Measurements from ENCODE around the gene HID1.
"Not testable (repeated sequence)": the region's sequence is repeated elsewhere in the genome, so short reads cannot be mapped to it uniquely, and the experiment has no call there.

The HID1 gene, protein sequence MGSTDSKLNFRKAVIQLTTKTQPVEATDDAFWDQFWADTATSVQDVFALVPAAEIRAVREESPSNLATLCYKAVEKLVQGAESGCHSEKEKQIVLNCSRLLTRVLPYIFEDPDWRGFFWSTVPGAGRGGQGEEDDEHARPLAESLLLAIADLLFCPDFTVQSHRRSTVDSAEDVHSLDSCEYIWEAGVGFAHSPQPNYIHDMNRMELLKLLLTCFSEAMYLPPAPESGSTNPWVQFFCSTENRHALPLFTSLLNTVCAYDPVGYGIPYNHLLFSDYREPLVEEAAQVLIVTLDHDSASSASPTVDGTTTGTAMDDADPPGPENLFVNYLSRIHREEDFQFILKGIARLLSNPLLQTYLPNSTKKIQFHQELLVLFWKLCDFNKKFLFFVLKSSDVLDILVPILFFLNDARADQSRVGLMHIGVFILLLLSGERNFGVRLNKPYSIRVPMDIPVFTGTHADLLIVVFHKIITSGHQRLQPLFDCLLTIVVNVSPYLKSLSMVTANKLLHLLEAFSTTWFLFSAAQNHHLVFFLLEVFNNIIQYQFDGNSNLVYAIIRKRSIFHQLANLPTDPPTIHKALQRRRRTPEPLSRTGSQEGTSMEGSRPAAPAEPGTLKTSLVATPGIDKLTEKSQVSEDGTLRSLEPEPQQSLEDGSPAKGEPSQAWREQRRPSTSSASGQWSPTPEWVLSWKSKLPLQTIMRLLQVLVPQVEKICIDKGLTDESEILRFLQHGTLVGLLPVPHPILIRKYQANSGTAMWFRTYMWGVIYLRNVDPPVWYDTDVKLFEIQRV

DNA sequence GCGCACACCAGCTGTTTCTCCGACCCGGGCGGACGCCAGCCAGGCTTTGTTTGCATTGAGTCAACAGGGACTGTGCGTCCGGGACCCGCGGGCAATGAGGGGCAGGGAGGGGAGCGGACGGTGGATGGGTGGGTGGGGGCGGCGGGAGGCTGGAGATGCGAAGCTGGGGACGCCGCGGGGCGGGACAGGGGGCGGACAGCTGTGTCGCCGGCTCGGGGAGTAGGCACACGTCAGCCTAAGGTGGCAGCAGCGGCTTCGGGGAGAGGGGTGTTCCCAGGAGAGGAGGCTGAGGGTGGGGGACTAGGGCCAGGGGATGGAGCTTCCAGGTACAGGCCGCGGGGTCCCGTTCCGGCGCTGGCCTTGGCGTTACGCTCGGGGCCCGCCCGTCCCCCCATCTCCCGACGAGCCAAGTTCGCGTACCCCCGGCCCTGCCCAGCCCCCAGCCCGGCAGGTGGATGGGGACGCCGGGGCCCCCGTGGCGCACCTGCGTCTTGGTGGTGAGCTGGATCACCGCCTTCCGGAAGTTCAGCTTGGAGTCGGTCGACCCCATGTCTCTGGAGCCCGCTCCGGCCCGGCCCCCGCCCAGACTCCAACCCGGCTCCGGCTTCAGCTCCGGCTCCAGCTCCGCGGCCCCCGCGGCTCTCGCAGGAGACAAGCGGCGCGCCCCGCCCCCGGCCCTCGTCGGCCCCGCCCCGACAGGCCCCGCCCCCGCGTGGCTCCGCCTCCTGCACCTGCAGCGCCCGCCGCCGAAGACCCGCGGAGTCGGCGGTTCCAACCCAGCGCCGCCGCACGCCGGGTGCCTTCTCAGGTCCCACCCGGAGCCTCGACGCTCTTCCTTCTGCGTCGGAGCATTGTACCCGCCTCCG lies at the start of gene HID1:
TSS of gene HID1 (minus strand) at position 653 of the 866 bp plus-strand sequence. CDS start at position 550, 103 bp downstream.
- peak; percentile 53 to 82 for DNase-seq

DNA sequence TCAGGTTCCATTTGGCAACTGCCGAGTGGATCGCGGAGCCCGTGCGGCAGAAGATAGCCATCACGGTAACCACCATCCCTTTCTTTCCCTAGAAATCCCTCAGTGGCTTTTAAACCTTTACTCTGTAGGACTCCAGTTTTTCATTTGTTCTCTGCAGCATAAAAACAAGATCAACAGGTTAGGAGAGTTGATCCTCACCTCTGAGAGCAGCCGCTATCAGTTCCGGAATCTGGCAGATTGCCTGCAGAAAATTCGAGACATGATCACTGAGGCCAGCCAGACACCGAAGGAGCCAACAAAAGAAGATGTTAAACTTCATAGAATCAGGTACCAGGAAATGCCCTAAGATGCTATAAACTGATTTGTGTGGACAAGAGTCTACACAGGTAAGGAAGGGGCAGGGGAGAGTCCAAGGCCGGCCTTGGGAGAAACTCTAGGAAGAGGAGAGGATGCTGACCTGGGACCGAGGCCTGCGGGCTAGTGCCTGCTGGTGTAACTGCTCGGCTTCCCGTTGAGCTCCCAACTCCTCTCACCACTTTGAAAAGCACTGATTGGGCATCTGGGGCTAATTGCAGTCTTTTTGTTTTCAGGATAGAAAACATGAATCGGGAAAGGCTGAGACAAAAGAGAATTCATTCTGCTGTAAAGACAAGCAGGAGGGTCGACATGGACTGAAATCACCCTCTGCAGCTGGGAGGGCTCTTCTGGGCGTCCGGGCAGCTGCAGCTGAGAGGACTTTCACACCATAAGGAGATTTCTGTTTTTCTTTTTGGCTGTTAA lies 48.0 kb upstream of the HID1 start:
- no peak for DNase-seq

DNA sequence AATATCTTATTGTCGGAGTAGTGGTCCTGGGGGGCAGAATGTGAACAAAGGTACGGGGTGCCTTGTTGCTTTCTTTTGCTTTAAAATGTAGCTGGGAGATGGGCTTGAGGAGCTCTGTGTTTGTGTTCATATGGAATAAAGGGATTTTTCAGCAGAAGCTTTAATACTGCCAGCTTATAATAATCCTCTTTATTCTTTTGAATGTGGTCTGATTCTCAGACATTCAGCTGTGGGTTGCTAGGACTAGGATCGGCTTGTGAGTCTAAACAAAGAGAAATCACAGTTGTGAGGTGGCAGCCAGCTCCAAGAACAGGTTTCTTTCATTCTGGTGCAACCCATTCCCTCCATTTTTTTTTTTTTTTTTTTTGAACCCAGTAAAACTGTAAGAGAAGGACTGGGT lies 47.2 kb upstream of the HID1 start:
- no peak for DNase-seq

DNA sequence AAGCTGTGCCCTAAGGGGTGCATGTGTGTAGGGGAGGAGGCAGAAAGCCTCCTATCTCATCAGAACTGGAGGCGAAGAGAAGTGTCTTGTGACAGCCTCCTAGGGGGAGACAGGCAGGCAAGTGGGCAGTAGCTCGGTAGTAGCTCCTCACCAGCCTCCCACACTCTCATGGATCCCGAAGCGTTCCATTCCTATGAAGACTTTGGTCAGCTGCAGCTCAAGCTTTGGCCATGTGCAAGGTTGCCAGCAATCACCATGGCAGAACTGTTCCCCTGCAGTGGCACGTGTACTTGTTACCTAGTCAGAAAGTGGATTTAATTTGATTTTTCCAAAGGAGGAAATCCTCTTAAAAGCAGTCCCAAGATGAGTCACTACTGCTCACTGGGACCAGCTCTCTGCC lies 46.6 kb upstream of the HID1 start:
- DNase-seq = no peak

DNA sequence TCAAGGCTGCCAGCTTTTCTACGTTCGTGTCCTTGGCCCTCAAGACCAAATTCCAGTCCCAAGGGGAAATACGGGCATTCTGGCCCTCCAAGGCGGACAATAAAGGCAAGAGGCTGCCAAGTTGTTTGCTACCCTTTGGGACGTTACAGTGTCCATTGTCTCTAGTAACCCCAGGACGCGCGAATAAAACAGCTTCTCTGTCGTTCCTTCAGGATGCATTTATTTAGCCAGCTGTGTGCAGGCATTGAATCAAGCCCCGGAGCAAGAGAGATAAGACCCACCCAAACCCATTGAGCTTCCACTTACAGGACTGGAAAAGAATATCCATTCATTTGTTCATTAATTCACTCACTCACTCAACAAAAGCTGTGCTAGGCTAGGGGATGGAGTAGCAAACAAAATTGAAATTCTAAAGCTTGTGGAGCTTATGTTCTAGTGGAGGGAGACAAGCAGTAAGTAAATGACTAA lies 40.6 kb upstream of the HID1 start:
- DNase-seq = no peak

DNA sequence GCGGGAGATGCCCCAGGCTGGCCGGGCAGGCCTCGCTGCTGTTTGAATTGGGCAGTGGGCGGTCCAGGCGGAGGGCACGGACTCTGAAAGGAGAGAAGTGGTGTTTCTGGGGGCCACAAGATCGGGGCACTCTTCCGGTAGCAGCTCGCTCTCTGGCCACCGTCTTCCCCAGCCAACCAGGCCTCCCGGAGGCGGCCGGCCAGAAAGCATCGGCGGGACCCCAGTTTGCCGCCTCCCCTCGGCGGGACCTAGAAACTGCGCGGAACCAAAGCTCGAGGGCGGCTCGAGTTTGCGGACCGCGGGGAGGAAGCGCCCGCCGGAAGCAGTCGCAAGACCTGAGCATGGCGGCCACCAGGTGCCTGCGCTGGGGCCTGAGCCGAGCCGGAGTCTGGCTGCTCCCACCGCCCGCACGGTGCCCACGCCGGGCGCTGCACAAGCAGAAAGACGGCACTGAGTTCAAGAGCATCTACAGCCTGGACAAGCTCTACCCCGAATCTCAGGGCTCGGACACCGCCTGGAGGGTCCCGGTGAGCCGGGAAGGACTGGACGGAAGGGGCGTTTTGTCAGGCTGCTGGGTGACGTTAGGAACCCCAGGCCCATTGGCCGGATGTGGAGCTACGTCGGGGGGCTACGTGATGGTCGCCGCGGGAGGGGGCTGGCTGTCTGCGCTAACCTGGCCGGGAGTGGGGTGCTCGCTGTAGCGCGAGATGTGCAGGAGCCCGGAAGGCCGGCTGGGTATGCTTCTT lies 40.0 kb upstream of the HID1 start, which contains the start of gene MRPL58:
TSS of gene MRPL58 (plus strand) at position 325 of the 746 bp plus-strand sequence. CDS start at position 342, 17 bp downstream.
- peak; percentile 97 to 98 for DNase-seq

DNA sequence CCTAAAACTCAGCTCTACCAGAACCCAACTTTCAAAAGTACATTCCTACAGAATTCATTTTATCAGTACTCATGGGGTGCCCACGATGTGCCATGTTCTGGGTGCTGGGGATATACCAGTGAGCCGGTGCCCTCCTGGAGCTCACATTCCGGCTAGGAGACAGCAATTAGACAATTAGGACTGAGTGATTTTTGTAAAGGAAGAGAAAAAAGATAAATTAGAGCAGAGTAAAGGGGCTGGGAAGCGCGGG lies 39.5 kb upstream of the HID1 start:
- no peak for DNase-seq

DNA sequence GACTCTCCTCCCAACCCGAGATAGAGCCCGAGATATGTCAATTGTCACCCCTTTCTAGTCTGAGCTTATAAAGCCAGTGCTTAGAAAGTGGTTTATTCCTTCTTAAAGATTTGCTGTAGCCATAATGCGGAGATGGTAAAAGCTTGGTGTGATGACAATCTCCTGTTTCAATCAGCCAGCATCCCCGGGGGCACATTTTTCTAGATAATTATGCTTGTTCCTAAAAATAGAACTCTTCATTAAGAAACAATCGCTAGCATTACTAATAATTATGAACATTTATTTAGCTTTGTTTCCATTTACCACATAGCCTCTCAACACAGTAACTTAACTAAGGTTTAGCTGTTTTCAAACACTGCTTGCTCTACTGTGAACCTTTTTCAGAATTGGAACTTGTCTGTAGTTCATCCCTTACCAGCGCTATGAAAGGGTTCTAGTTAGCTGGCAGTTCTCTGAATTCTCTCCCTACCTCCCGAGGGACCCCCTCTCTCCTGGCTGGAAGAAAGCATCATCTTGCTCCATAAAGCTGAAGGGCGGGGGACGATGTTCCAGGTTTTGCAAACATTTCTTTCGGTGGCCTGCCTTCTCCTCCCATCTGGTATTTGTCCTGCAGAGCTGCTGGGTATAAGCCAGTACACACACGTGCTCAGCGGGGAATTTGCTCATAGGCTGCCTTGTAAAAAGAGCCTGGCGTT lies 39.0 kb upstream of the HID1 start:
- DNase-seq = peak; percentile 67 to 76

DNA sequence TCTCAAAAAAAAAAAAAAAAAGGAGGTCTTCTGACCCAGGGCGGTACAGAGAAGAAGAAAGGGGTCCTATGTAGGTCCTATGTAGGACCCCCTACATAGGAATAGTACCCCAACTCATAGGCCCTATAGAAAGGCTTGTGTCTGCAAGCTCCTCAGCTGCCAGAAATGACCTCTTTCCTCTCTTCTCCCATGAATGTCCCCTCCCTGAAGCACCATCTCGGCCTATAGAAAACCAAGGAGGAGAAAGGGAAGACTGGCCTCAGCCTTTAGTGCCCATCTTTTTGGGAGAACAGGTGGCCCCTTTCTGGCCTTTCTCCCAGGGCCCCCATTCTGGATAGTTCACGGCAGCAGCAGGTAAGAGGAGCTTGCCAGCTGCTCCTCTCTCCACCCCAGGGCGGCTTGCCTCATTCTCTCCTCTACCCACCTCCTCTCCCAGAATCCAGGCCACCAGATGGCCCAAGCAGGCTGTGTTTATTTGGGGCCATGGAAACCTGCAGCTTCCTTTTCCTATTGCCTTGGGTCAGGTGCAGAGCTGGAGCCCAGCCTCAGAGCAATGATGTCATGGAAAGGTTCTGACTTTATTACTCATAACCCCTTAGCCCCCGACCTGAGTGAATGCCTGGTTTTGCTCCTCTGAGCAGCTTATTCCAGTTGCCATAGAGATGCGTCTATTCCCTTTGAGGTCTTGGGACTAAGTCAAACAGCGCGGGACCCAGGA lies 38.3 kb upstream of the HID1 start:
- peak; percentile 98 to 99 for DNase-seq

DNA sequence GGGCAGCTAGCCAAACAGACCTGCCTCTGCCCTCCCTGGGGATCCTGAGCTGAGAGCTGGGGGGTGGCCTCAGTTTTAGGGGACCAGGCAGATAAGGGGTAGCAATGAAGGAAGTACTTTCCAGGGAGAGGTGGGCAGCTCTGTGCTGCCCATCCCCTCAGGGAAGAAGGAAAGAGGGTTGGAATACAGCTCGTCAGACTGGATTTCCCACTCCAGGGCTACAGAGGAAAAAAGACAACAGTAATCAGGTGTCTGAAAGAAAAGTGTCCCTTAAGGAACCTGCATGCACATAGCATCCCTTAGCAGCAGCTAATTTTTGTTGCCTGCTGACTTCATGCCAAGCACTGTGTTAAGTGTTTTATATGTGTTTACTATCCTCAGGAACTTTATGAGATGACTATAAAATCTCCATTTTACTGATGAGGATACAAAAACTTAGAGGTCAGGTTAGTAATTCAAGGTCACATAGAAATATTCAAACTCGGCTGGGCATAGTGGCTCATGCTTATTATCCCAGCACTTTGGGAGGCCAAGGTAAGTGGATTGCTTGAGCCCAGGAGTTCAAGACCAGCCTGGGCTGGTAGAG lies 36.7 kb upstream of the HID1 start:
- DNase-seq = no peak

DNA sequence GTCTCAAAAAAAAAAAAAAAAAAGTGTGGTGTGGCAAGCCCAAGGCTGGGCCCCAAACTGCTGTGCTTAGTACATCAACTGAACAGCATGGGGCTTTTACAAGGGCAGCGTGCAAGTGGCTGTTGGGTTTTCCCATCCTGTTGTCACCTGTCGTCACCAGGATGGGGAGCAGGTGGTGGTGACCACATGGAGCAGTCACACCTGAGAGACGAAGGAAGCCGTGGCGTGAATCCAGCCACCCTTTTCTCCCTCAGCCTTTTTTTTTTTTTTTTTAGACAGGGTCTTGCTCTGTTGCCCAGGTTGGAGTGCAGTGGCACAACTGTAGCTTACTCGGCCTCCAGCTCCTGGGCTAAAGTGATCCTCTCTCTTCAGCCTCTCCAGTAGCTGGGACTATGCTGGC lies 35.8 kb upstream of the HID1 start:
- DNase-seq = no peak

DNA sequence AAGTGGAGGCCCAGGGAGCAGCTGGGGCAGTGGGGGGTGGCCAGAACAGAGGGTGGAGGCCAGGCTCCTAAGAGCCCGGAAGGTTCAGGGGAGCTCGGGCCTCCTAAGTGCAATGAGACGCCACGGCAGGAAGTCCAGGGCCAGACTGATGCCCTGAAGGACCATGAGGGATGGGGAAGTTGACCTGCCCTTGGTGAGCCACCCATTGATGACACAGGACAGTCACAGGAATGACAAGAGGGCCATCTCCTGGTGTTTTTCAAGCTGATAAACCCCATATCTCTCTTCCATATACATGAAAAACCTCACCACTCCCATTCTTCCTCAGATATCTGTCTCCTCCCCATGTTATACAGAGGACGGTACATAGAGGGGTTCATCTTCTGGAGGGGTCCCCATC lies 34.1 kb upstream of the HID1 start:
- DNase-seq = no peak

DNA sequence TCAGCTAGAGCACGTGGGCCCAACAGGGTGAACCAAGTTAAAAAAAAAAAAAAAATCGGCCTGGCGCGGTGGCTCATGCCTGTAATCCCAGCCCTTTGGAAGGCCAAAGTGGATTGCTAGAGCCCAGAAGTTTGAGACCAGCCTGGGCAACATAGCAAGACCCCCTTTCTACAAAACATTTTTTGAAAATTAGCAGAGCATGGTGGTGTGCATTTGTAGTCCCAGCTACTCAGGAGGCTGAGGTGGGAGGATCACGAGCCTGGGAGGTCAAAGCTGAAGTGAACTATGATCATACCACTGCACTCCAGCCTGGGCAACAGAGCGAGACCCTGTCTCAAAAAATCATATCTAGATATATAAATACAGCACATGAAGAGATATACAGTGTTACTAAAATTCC lies 33.5 kb upstream of the HID1 start:
- not testable (repeated sequence) for DNase-seq

DNA sequence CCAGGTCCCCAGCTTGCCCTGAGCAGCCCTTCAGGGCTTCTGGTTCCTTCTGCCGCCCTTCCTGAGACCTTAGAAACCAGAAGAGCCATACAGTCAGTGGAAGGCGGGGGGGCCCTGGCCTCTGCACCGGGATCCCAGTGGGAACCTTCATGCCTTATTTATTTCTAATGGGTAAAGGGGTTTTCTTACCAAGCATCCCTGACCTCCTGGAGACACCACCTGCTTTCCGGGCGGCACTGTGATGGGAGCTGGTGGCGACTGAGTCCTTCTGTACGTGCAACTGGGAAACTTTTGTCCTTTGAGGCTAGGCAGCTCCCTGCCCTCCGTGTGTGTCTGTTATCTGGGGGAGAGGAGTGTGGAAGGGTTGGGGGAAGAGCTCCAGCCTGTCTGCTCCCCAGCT lies 32.7 kb upstream of the HID1 start:
- no peak for DNase-seq

DNA sequence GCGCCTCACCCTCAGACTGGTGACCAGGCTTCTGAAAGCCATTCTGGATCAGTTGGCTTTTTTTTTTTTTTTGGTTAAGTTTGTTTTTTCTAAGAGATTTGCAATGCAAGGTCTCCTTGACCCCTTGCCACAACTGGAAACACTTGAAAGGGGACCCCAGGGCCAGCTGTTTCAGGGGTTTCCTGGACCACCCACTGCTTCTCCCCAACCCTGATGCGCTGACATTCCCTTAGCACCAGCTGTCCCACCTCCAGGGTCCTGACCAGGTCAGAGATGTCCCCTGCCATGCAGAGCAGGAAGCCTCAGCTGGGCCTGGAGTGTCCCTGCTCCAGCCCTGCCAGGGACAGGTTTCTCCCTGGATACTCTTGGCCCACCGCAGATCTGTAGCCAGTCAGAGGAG lies 31.8 kb upstream of the HID1 start:
- DNase-seq = no peak

DNA sequence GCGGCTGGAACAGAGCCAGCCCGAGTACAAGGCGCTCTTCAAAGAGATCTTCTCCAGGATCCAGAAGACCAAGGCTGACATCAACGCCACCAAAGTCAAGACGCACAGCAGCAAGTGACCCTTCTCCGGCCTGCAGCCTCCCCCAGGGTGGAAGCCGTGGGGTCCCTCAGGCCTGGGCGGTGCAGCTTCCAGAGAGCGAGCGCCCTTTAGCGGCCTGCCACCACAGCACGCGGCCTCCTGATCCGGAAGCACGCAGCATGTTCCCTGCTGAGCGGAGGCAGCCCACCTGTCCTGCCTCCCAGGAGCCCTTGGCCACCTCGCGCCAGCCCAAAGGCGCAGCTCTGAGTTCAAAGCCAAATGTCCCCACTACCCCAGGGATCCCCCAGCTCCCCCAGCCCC lies 31.4 kb upstream of the HID1 start:
- DNase-seq = no peak

DNA sequence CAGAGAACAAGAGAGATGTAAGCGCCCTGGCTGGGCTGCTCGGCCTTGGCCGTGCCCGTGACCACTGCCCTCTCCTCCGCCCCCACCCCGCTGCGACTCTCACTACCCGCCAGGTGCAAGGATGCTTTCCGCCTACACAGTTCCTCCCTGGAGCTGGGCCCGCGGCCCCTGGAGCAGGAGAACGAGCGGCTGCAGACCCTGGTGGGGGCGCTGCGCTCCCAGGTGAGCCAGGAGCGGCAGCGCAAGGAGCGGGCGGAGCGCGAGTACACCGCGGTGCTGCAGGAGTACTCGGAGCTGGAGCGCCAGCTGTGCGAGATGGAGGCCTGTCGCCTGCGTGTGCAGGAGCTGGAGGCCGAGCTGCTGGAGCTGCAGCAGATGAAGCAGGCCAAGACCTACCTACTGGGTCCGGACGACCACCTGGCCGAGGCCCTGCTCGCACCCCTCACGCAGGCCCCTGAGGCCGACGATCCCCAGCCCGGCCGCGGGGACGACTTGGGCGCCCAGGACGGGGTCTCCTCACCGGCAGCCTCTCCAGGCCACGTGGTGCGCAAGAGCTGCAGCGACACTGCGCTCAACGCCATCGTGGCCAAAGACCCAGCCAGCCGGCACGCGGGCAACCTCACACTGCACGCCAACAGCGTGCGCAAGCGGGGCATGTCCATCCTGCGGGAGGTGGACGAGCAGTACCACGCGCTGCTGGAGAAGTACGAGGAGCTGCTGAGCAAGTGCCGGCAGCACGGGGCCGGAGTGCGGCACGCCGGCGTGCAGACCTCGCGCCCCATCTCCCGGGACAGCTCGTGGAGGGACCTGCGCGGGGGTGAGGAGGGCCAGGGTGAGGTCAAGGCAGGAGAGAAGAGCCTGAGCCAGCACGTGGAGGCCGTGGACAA lies 30.8 kb upstream of the HID1 start:
- no peak for DNase-seq

DNA sequence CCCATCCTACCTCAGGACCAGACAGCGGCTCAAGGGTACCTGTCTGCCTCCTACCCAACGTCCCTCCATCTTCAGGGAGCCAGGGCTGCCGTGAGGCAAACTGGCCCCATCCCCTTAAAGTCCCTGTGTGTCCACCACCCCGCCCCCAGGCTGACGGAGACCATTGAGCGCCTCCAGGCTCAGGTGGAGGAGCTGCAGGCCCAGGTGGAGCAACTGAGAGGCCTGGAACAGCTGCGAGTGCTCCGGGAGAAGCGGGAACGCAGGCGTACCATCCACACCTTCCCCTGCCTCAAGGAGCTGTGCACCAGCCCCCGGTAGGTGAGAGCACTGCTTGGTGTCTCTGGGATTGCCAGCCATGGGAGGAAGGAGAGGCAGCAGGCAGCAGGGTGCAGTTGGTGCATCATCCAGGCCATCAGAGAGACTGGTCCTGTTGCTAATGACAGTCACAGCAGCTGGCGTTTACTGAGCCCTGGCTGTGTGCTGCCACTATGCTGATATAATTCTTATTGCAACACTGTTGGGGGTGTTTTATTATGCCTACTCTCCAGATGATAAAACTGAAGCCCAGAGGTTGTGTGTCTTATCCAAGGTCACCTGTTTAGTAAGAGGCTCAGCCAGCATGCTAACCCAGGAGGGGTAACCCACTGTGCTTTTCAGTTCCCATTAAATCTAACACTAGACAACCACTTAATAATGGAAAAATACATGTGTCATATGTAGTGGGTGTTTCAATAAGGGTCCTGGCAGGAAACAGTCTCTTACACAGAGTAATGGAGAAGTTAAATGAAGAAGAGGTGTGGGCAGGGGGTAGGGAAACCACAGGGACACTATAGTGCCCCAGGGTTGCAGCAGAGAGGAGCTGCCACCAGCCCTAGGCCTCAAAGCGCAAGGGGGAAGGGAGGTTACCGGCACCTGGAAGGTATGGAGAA lies 29.6 kb upstream of the HID1 start:
- no peak for DNase-seq
